Astrocyte of the spinal cord (primary cell): ENCODE results near the gene BRSK1.

ENCODE experiments used
- DNase-seq: peaks from one replicate; pipeline ENCODE4 v3.0.0; 2011; ENCODE audit warnings: low read depth, low spot score
- H3K4me3 ChIP-seq: 2 replicates; pipeline ENCODE4 v1.5.1; 2011; ENCODE audit warnings: low read depth, mild to moderate bottlenecking, low read length, moderate library complexity
- in situ Hi-C: cut with HindIII; loops from 2 replicates; pipeline ENCODE4 v1.10.0; 2017; ENCODE audit warnings: low sequenced_read_pairs
- TF ChIP-seq, protein P1 (sequence below): IDR thresholded peaks from 2 replicates; pipeline ENCODE4 v1.5.1; 2012; ENCODE audit warnings: low read depth, mild to moderate bottlenecking, low read length, inconsistent platforms

BRSK1 gene

DNA sequence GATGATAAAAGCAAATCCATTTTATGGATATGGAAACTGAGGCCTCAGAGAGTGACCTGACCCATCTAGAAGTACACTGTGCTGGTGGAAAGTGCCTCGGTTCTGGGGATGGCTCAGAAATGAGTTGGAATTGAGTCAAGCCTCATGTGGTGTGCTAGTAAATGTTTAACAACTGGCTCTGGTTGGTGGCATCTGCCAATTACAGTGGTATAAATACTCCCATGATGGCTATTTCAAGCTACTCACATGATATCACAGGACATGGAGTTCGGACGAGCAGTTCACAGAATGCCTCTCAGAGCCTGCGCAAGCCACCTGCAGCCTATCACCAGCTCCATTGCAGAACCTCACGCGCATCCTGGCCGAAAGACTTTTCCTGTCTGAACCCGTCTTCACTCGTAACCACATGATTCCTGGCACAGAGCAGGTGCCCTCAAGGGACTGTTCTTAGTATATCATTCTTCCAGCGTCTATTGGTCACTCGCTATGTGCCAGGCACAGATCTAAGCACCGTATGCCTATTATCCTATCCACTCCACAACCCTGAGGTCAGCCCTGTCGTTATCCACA is 32.2 kb downstream of the BRSK1 start:
- no peak for DNase-seq
- no peak overlapping the region for H3K4me3 ChIP-seq
- in situ Hi-C loops: no loop called here
- TF ChIP-seq, protein P1, sequence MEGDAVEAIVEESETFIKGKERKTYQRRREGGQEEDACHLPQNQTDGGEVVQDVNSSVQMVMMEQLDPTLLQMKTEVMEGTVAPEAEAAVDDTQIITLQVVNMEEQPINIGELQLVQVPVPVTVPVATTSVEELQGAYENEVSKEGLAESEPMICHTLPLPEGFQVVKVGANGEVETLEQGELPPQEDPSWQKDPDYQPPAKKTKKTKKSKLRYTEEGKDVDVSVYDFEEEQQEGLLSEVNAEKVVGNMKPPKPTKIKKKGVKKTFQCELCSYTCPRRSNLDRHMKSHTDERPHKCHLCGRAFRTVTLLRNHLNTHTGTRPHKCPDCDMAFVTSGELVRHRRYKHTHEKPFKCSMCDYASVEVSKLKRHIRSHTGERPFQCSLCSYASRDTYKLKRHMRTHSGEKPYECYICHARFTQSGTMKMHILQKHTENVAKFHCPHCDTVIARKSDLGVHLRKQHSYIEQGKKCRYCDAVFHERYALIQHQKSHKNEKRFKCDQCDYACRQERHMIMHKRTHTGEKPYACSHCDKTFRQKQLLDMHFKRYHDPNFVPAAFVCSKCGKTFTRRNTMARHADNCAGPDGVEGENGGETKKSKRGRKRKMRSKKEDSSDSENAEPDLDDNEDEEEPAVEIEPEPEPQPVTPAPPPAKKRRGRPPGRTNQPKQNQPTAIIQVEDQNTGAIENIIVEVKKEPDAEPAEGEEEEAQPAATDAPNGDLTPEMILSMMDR: no peak

DNA sequence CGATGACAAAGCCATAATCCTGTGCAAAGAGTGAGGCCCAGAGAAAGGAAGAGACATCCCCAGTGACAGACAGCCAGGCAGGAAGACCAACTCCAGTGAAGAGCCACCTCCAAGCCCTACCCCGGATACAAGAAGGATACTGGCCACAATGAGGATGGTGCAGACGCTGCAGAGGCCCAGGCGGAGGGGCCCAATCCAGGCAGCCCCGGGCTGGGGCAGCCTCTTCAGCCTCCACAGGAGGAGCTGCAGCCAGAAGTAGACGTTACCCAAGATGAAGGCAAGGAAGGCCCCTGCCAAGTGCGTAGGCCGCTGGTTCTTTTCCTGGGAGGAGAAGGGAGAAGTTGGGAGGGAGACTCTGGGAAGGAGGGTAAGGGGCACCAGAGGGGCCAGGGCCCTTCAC is 32.8 kb downstream of the BRSK1 start:
- TF ChIP-seq, protein P1: no peak
- no peak for DNase-seq
- H3K4me3 ChIP-seq: no peak overlapping the region
- in situ Hi-C loops: no loop called here

DNA sequence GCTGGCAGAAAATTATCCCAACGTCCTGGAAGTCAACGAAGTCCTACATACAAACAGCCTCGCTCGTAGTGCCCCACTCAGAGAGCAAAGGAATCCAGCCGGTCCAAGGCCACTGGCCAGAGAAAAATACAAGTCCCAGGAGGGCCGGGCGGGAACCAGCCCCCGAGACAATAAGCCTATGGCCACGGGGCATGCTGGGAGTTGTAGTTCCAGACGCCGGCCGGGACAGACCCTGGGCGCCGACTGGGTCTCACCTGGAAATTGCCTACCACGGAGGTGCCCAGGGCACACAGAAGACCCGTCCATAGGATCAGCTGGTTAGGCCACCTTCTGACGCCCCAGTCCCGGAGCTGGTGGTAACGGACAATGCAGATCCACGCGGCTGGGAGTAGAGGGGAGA is 36.0 kb downstream of the BRSK1 start:
- TF ChIP-seq, protein P1: no peak
- DNase-seq: peak; percentile 30
- H3K4me3 ChIP-seq: no peak overlapping the region
- in situ Hi-C loops: no loop called here

DNA sequence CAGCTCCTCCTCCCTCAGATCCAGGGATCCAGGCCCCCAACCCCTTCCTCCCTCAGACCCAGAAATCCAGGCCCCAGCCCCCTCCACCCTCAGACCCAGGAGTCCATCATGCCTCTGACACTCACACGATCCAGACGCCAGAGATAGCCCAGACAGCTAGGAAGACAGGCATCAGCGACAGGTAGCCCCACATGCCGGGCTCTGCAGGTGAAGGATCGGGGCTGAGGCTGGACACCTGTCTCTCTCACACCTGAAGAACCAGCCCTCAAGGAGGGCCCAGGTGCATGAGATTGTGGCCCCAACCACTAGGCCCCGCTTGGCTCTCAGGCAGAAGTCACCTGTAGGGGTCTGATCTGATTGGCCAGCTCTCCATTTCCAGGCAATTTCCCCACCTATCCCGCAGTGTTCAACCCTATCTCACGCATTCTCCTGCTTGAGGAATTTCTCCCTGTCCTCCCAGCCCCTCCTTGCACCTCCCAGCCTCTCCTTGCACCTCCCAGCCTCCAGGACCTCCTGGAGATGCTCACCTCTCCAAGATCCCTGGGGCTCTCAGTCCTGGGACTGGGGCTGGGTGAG is 37.1 kb downstream of the BRSK1 start:
- in situ Hi-C loops: no loop called here
- TF ChIP-seq, protein P1: no peak
- no peak for DNase-seq
- H3K4me3 ChIP-seq: no peak overlapping the region

DNA sequence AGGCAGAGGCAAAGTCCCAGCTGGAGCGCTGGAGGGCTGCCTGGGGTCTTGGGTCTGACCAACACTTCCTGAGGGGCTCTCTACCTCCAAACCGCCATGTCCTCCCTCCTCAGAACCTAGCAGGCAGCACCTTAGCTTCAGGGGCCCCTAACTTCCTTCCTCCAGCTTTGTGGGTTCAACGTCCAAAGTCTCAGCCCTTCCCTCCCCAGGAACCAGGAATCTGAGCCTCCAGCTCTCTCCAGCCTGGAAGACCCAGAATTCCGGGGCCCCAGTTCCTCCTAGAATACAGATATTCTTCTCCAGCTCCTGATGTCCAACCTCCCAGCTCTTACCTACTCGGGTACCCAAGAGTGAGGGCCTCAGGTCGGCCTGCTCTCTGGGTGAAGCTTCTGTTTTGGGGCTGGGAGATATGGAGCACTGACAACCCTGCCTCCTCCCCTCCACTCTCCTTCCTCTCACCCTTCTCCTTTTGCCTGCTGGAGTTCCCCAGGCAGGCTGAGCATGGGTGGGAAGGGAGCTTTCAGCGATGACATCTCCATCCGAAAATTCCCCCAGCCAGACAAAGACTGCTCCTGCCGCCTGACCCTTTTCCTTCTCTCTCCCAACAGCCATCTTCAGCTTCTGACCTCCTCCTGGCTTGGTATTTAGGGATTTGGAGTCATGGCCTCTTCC is 37.8 kb downstream of the BRSK1 start:
- in situ Hi-C loops: no loop called here
- no peak overlapping the region for H3K4me3 ChIP-seq
- DNase-seq: no peak
- TF ChIP-seq, protein P1: no peak

DNA sequence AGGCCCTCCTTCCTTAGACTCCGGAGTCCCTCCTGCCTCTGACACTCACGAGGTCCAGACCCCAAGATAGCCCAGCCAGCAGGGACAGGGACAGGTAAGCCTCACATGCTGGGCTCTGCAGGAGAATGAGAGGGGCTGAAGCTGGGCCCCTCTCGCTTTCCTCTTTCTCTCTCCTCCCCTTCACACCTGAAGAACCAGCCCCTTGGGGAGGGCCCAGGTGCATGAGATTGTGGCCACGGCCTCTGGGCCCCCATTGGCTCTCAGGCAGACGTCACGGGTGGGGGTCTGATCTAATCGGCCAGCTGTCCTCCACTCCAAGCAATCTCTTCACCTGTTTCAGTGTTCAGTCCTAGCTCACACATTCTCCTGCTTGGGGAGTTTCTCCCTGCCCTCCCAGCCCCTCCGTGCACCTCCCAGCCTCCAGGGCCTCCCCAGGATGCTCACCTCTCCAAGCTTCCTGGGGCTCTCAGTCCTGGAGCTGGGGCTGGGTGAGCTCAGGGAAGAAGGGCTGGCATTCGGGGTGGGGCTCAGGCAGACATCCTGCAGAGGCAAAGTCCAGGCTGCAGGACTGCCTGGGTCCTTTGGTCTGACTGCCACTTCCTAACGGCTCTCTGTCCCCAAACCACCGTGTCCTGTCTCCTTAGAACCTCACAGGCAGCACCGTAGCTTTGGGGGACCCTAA is 38.5 kb downstream of the BRSK1 start:
- DNase-seq: no peak
- TF ChIP-seq, protein P1: no peak
- H3K4me3 ChIP-seq: no peak overlapping the region
- in situ Hi-C loops: no loop called here
